ENCODE data around the gene ARHGAP18. TPM values are rescaled to one million over a fixed set of nuclear protein-coding genes. Genes with fewer than 3 reads are reported as not detected.

Gene ARHGAP18
- total and polyA plus RNA-seq, 4 donors, result 1.6 to 8.0 (median 3.0) TPM

- peaks cover 0 to 15% (median 10%) of the 10 kb centered on the region in 4 donors for H3K4me1 ChIP-seq (ENCODE audit: control insufficient read depth in 4 of 4, insufficient read depth in 4 of 4, low read length in 3 of 4)
- peak overlapping the region in 1 of 2 donors; percentile 79 for H3K9ac ChIP-seq (ENCODE audit: low read depth in 1 of 2, low read length in 2 of 2)
- H3K27ac ChIP-seq (ENCODE audit: low read depth in 1 of 2, low read length in 2 of 2), result no peak overlapping the region
- no peaks in the 10 kb centered on the region for H3K9me3 ChIP-seq (ENCODE audit: control insufficient read depth in 4 of 4, low read length in 3 of 4)
- H3K36me3 ChIP-seq (ENCODE audit: control insufficient read depth in 4 of 4, insufficient read depth in 3 of 4, low read depth in 1 of 4, low read length in 3 of 4), result no peaks in the 10 kb centered on the region
- no peaks in the 10 kb centered on the region for H3K27me3 ChIP-seq (ENCODE audit: control insufficient read depth in 4 of 4, insufficient read depth in 4 of 4, low read length in 3 of 4)
- DNase-seq (ENCODE audit: low spot score), result no peak
- H3K4me3 ChIP-seq (ENCODE audit: low read depth in 1 of 3, low read length in 3 of 3), result no peak overlapping the region
- no peak for TF ChIP-seq HNF4A (conservative IDR thresholded peaks at IDR 0.05)
- no peak for TF ChIP-seq HNF4G (IDR thresholded peaks at IDR 0.05)
- TF ChIP-seq, protein P1, sequence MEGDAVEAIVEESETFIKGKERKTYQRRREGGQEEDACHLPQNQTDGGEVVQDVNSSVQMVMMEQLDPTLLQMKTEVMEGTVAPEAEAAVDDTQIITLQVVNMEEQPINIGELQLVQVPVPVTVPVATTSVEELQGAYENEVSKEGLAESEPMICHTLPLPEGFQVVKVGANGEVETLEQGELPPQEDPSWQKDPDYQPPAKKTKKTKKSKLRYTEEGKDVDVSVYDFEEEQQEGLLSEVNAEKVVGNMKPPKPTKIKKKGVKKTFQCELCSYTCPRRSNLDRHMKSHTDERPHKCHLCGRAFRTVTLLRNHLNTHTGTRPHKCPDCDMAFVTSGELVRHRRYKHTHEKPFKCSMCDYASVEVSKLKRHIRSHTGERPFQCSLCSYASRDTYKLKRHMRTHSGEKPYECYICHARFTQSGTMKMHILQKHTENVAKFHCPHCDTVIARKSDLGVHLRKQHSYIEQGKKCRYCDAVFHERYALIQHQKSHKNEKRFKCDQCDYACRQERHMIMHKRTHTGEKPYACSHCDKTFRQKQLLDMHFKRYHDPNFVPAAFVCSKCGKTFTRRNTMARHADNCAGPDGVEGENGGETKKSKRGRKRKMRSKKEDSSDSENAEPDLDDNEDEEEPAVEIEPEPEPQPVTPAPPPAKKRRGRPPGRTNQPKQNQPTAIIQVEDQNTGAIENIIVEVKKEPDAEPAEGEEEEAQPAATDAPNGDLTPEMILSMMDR (IDR thresholded peaks at IDR 0.05; ENCODE audit: low read depth, low read length, missing input control), result no peak
- TF ChIP-seq TAF1 (conservative IDR thresholded peaks at IDR 0.05), result no peak
- TF ChIP-seq RXRA (IDR thresholded peaks at IDR 0.05), result no peak
- TF ChIP-seq FOXA2 (IDR thresholded peaks at IDR 0.05), result no peak
- TF ChIP-seq, protein P2, sequence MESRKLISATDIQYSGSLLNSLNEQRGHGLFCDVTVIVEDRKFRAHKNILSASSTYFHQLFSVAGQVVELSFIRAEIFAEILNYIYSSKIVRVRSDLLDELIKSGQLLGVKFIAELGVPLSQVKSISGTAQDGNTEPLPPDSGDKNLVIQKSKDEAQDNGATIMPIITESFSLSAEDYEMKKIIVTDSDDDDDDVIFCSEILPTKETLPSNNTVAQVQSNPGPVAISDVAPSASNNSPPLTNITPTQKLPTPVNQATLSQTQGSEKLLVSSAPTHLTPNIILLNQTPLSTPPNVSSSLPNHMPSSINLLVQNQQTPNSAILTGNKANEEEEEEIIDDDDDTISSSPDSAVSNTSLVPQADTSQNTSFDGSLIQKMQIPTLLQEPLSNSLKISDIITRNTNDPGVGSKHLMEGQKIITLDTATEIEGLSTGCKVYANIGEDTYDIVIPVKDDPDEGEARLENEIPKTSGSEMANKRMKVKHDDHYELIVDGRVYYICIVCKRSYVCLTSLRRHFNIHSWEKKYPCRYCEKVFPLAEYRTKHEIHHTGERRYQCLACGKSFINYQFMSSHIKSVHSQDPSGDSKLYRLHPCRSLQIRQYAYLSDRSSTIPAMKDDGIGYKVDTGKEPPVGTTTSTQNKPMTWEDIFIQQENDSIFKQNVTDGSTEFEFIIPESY (IDR thresholded peaks at IDR 0.05), result no peak
- no peak for TF ChIP-seq YY1 (IDR thresholded peaks at IDR 0.05)
- TF ChIP-seq, protein P3, sequence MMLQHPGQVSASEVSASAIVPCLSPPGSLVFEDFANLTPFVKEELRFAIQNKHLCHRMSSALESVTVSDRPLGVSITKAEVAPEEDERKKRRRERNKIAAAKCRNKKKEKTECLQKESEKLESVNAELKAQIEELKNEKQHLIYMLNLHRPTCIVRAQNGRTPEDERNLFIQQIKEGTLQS (IDR thresholded peaks at IDR 0.05), result no peak
- TF ChIP-seq NR2F2 (IDR thresholded peaks at IDR 0.05), result no peak
- TF ChIP-seq MAX (IDR thresholded peaks at IDR 0.05), result no peak
- no peak for TF ChIP-seq JUND (IDR thresholded peaks at IDR 0.05)
- TF ChIP-seq FOXA1 (IDR thresholded peaks at IDR 0.05), result no peak
- 79% methylated on average over 4 of the region's 4 CpGs for WGBS
Measured at GRCh38 chr6:129708496-129709195, 1.3 kb downstream of the ARHGAP18 start.

- no peak for DNase-seq (ENCODE audit: low spot score)
- WGBS, result 85% methylated on average over 8 of the region's 8 CpGs
- Histone ChIP-seq H3K9me3 (ENCODE audit: control insufficient read depth in 4 of 4, low read length in 3 of 4) (no peaks in the 10 kb centered on the region), H3K4me1 (ENCODE audit: control insufficient read depth in 4 of 4, insufficient read depth in 4 of 4, low read length in 3 of 4) (peaks cover 0 to 15% (median 10%) of the 10 kb centered on the region in 4 donors), H3K27me3 (ENCODE audit: control insufficient read depth in 4 of 4, insufficient read depth in 4 of 4, low read length in 3 of 4) (no peaks in the 10 kb centered on the region), H3K4me3 (ENCODE audit: low read depth in 1 of 3, low read length in 3 of 3) (no peak overlapping the region), H3K9ac (ENCODE audit: low read depth in 1 of 2, low read length in 2 of 2) (no peak overlapping the region), H3K36me3 (ENCODE audit: control insufficient read depth in 4 of 4, insufficient read depth in 3 of 4, low read depth in 1 of 4, low read length in 3 of 4) (no peaks in the 10 kb centered on the region), H3K27ac (ENCODE audit: low read depth in 1 of 2, low read length in 2 of 2) (no peak overlapping the region)
- TF ChIP-seq, protein P2 (IDR thresholded peaks at IDR 0.05), result no peak
- no peak for TF ChIP-seq MAX (IDR thresholded peaks at IDR 0.05)
- no peak for TF ChIP-seq GABPA (IDR thresholded peaks at IDR 0.05 in 1 of 2, conservative IDR thresholded peaks at IDR 0.05 in 1 of 2)
Measured at GRCh38 chr6:129707882-129708495, 2.0 kb downstream of the ARHGAP18 start.

Data from liver (tissue), 9 donors.